RWPE1 (cell line): ENCODE results near the gene LAMA3.

Source experiments
- CTCF ChIA-PET: fragments of 350-600 bp; sonication (Branson Sonifier 250); formaldehyde crosslinking; extraction: SDS; loops from one replicate; lab custom pipeline; 2021; lab: Yijun Ruan, JAX
- POLR2A ChIA-PET: fragments of 400-600 bp; formaldehyde crosslinking; extraction: SDS; loops from one replicate; lab custom pipeline; 2020; ENCODE audit warnings: antibody characterized with exemption; ENCODE audit not compliant: low non-redundant PET; lab: Yijun Ruan, JAX
- DNase-seq: peaks from one replicate; pipeline ENCODE4 v3.0.0; 2012; ENCODE audit warnings: low spot score
- H3K27ac ChIP-seq: fragments of 450-650 bp; 2 replicates; pipeline ENCODE4 v1.5.1; 2017
- TF ChIP-seq, protein P1 (sequence below): fragments of 450-650 bp; conservative IDR thresholded peaks from 2 replicates; pipeline ENCODE4 v1.5.1; 2017; ENCODE audit warnings: low read depth, mild to moderate bottlenecking

LAMA3 gene

DNA sequence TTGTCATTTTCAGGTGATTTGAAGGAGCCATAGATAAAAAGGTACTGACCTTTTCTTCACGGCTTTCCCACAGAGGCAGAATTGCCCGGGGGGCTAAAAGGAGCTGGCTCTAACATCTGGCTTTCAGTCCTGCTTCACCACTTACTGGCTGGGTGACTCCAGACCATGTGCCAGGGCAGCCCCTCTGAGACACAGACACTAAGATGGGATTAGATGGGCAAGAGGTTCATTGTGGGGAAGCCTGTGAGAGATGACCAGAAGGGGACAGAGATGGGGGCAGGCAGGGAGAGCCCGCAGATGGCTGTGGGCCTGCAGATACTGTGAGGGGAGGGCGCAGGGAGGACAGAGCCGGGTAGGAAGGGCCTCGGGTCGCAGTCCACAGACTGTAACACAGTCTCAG lies 250.6 kb downstream of the LAMA3 start:
- CTCF ChIA-PET = interaction anchor here (0.6 to 2.0 kb wide), 2 partner anchors 16 to 21 kb away, joined by 6 to 7 read pairs; no protein-coding TSS in a partner anchor
- TF ChIP-seq, protein P1, sequence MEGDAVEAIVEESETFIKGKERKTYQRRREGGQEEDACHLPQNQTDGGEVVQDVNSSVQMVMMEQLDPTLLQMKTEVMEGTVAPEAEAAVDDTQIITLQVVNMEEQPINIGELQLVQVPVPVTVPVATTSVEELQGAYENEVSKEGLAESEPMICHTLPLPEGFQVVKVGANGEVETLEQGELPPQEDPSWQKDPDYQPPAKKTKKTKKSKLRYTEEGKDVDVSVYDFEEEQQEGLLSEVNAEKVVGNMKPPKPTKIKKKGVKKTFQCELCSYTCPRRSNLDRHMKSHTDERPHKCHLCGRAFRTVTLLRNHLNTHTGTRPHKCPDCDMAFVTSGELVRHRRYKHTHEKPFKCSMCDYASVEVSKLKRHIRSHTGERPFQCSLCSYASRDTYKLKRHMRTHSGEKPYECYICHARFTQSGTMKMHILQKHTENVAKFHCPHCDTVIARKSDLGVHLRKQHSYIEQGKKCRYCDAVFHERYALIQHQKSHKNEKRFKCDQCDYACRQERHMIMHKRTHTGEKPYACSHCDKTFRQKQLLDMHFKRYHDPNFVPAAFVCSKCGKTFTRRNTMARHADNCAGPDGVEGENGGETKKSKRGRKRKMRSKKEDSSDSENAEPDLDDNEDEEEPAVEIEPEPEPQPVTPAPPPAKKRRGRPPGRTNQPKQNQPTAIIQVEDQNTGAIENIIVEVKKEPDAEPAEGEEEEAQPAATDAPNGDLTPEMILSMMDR = no peak
- no peak overlapping the region for H3K27ac ChIP-seq
- POLR2A ChIA-PET = no interaction called here
- DNase-seq = no peak

DNA sequence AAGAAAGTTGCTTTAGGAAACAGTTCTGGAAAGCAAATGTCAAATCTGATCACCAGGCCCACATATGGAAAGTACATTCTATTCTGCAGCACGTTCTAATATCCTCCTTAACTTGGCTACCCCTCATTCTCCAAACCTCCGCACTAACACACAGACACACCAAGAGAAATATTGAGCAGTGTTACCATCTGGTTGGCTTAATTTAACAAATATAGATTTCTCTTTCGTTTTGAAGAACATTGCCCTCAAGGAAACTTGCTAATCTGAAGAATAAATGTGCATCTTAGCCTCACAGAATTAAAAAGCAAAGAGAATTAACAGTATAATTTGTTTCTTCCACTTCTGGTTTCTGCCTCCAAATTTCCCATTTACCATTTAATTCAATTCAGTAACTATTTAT lies 252.5 kb downstream of the LAMA3 start:
- no peak overlapping the region for H3K27ac ChIP-seq
- TF ChIP-seq, protein P1 = no peak
- ChIA-PET CTCF (interaction anchor here (2.0 kb wide), 1 partner anchor 23 kb away, joined by 7 read pairs; no protein-coding TSS in a partner anchor), POLR2A (no interaction called here)
- DNase-seq = no peak

DNA sequence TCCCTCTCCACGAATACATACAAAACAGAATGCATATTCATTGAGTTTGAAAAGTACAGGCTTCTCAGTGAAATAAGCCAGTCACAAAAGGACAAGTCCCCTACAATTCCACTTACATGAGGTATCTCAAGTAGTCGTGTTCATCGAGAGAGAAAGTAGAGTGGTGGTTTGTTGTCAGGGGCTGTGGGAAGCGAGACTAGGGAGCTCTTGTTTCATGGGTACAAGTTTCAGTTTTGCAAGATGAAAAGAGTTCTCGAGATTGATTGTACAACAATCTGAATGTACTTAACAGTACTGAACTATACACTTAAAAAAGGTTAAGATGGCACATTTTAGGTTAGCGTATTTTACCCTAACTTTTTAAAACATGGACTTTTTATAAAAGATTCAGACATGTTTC lies 253.9 kb downstream of the LAMA3 start:
- ChIA-PET CTCF (interaction anchor here (0.6 kb wide), 1 partner anchor 15 kb away, joined by 6 read pairs; no protein-coding TSS in a partner anchor), POLR2A (no interaction called here)
- H3K27ac ChIP-seq = no peak overlapping the region
- TF ChIP-seq, protein P1 = no peak
- no peak for DNase-seq

DNA sequence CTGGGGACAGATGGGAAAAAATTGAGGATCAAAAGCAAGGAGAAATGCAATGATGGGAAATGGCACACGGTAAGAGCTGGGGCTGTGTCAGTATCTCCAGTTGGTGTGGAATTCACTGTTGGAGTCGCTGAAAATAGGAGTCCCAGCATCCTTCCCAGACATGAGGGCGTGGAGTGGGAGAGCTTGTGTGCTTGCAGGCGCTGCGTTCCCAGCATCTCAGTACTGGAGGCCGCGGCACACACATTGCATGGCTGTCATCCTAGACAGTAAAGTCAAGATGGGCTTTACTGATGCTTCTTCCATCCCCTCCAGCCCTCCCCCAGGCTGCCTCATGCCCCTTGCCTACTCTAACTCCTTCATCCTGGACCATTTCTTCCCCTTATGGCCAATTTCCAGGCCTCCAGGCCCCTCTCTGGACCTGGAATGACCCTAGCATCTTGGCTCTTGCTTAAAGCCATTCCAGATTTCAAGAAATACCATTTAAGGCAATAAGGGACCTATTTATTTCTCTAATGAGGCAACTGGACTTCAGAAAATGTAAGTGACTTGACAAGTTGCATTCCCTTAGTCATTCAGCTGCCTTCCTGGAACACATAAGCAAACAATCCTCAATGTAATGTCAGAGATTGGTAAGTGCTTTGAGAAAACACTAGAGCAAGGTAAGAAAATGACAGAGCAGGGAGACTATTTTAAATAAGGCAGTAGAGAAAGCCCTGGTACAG lies 254.8 kb downstream of the LAMA3 start:
- TF ChIP-seq, protein P1 = no peak
- POLR2A ChIA-PET = no interaction called here
- CTCF ChIA-PET = interaction anchor here (0.5 to 0.8 kb wide), 3 partner anchors 26 to 351 kb away, joined by 3 read pairs; no protein-coding TSS in a partner anchor
- no peak overlapping the region for H3K27ac ChIP-seq
- no peak for DNase-seq

DNA sequence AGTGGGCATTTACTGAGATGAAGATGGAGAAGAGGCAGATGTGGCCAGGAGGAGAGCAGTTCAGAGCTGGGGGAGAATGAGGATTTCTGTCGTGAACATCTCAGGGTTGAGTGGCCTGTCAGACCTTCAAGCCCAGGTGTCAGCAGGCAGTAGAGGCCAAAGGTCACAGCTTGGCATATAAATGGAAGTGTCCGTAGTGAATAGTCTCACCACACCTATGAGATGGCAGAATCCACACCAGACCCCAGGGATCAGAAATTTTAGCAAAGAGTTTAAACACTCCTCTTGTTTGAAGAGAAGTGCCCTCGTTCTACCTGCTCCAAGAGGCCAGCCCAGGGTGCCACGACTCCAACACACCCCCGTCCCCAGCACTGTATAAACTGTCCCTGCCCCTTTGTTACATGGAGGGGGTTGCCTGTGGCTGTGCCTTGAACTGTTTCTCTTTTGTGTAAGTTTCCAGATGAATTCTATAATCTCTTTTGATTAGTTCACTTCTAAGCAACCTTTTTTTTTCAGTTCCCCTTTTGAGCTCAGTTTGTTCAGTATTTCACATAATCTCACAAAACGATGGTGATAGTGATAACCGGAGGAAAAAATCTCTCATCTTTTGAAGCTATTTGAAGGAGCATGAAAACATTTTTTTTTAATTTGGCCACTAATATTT lies 256.3 kb downstream of the LAMA3 start:
- POLR2A ChIA-PET = no interaction called here
- DNase-seq = no peak
- CTCF ChIA-PET = no interaction called here
- no peak overlapping the region for H3K27ac ChIP-seq
- TF ChIP-seq, protein P1 = no peak

DNA sequence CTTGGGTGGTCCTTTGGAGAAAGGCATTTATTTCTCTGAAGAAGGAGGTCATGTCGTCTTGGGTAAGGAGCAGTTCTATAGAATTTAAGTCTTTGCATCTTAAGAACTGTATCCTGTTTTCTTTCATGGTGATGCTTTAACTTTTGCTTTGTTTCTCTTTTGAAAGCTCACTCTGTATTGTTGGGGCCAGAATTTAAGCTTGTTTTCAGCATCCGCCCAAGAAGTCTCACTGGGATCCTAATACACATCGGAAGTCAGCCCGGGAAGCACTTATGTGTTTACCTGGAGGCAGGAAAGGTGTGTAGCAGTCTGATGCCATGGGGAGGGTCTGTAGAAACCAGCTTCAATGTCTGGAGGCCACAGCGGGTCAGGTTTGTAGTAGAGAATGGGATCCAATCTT lies 260.6 kb downstream of the LAMA3 start:
- DNase-seq = no peak
- TF ChIP-seq, protein P1 = no peak
- POLR2A ChIA-PET = no interaction called here
- H3K27ac ChIP-seq = no peak overlapping the region
- CTCF ChIA-PET = interaction anchor here (0.5 to 0.6 kb wide), 2 partner anchors 8 to 726 kb away, joined by 3 read pairs; no protein-coding TSS in a partner anchor
